ENCODE results near the gene ZFYVE16.

ZFYVE16 gene

DNA sequence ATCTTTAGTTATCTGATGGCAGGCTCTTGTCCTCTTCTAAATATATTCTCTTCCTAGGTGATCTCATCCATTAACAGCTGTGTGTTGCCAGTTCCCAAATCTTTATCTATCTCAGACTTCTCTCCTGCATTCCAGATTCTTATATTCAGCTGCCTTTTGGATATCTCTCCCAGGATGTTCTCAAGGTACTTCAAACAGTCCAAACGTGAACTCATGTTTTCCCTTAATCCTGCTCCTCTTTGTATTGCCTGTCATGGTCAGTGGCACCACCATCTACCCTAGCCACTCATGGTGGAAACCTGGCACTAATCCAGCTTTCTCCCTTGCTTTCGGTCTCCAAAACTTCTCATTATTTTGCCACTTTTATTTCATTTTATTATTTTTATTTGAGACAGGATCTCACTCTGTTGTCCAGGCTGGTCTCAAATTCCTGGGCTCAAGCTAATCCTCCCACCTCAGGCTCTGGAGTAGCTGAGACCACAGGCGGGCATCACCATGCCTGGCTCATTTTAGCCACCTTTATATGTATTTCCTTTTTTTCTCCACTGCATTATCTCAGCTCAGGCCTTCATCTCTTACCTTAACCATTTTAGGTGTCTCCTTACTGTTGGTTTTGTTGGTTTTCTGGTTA is 3.8 kb downstream of the ZFYVE16 start:
- no peak for ATAC-seq
- no peak for TF ChIP-seq ZNF8 (CRISPR knock-in tag; IDR thresholded peaks at IDR 0.05)
- TF ChIP-seq TOX (CRISPR knock-in tag; IDR thresholded peaks at IDR 0.05; ENCODE audit: borderline replicate concordance) = no peak
- TF ChIP-seq OSR1 (CRISPR knock-in tag; IDR thresholded peaks at IDR 0.05) = no peak
- no peak for TF ChIP-seq ESRRG (CRISPR knock-in tag; IDR thresholded peaks at IDR 0.05)
- no peak for TF ChIP-seq SNAI2 (CRISPR knock-in tag; IDR thresholded peaks at IDR 0.05)
- TF ChIP-seq ZC3H10 (CRISPR knock-in tag; IDR thresholded peaks at IDR 0.05) = no peak
- no peak for TF ChIP-seq BACH2 (CRISPR knock-in tag; IDR thresholded peaks at IDR 0.05; ENCODE audit: borderline replicate concordance)
- no peak for TF ChIP-seq ISL1 (CRISPR knock-in tag; IDR thresholded peaks at IDR 0.05)
- TF ChIP-seq ZFP3 (CRISPR knock-in tag; IDR thresholded peaks at IDR 0.05) = no peak
- TF ChIP-seq, protein P1, sequence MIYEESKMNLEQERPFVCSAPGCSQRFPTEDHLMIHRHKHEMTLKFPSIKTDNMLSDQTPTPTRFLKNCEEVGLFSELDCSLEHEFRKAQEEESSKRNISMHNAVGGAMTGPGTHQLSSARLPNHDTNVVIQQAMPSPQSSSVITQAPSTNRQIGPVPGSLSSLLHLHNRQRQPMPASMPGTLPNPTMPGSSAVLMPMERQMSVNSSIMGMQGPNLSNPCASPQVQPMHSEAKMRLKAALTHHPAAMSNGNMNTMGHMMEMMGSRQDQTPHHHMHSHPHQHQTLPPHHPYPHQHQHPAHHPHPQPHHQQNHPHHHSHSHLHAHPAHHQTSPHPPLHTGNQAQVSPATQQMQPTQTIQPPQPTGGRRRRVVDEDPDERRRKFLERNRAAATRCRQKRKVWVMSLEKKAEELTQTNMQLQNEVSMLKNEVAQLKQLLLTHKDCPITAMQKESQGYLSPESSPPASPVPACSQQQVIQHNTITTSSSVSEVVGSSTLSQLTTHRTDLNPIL (CRISPR knock-in tag; IDR thresholded peaks at IDR 0.05; ENCODE audit: low read depth) = no peak
- no peak for TF ChIP-seq ZFP30 (CRISPR knock-in tag; IDR thresholded peaks at IDR 0.05)
- no peak for TF ChIP-seq CSRNP3 (CRISPR knock-in tag; IDR thresholded peaks at IDR 0.05)
- TF ChIP-seq ZNF565 (CRISPR knock-in tag; conservative IDR thresholded peaks at IDR 0.05; ENCODE audit: low read depth) = no peak
- TF ChIP-seq TSHZ2 (CRISPR knock-in tag; IDR thresholded peaks at IDR 0.05) = no peak
- TF ChIP-seq GLIS3 (CRISPR knock-in tag; IDR thresholded peaks at IDR 0.05) = no peak
- no peak for TF ChIP-seq ARNTL (CRISPR knock-in tag; IDR thresholded peaks at IDR 0.05; ENCODE audit: borderline replicate concordance, low read depth)
- TF ChIP-seq, protein P2, sequence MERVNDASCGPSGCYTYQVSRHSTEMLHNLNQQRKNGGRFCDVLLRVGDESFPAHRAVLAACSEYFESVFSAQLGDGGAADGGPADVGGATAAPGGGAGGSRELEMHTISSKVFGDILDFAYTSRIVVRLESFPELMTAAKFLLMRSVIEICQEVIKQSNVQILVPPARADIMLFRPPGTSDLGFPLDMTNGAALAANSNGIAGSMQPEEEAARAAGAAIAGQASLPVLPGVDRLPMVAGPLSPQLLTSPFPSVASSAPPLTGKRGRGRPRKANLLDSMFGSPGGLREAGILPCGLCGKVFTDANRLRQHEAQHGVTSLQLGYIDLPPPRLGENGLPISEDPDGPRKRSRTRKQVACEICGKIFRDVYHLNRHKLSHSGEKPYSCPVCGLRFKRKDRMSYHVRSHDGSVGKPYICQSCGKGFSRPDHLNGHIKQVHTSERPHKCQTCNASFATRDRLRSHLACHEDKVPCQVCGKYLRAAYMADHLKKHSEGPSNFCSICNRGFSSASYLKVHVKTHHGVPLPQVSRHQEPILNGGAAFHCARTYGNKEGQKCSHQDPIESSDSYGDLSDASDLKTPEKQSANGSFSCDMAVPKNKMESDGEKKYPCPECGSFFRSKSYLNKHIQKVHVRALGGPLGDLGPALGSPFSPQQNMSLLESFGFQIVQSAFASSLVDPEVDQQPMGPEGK (CRISPR knock-in tag; IDR thresholded peaks at IDR 0.05; ENCODE audit: borderline replicate concordance) = no peak
- no peak for TF ChIP-seq RARB (CRISPR knock-in tag; IDR thresholded peaks at IDR 0.05)

GRCh38 chr5:80414113-80414512 is 6.2 kb downstream of the ZFYVE16 start:
- no peak for ATAC-seq
- no peak for TF ChIP-seq TOX (CRISPR knock-in tag; IDR thresholded peaks at IDR 0.05; ENCODE audit: borderline replicate concordance)
- TF ChIP-seq TCF4 (CRISPR knock-in tag; IDR thresholded peaks at IDR 0.05; ENCODE audit: borderline replicate concordance) = no peak
- TF ChIP-seq, protein P1 (CRISPR knock-in tag; IDR thresholded peaks at IDR 0.05; ENCODE audit: low read depth) = no peak
- no peak for TF ChIP-seq ZNF8 (CRISPR knock-in tag; IDR thresholded peaks at IDR 0.05)

- no peak for TF ChIP-seq CSDC2 (CRISPR knock-in tag; IDR thresholded peaks at IDR 0.05)
- TF ChIP-seq ISL1 (CRISPR knock-in tag; IDR thresholded peaks at IDR 0.05) = no peak
- TF ChIP-seq TOX (CRISPR knock-in tag; IDR thresholded peaks at IDR 0.05; ENCODE audit: borderline replicate concordance) = no peak
- TF ChIP-seq GLIS3 (CRISPR knock-in tag; IDR thresholded peaks at IDR 0.05) = no peak
- no peak for TF ChIP-seq ZFP3 (CRISPR knock-in tag; IDR thresholded peaks at IDR 0.05)
- TF ChIP-seq SNAI2 (CRISPR knock-in tag; IDR thresholded peaks at IDR 0.05) = no peak
- no peak for TF ChIP-seq ZNF565 (CRISPR knock-in tag; conservative IDR thresholded peaks at IDR 0.05; ENCODE audit: low read depth)
- TF ChIP-seq, protein P3, sequence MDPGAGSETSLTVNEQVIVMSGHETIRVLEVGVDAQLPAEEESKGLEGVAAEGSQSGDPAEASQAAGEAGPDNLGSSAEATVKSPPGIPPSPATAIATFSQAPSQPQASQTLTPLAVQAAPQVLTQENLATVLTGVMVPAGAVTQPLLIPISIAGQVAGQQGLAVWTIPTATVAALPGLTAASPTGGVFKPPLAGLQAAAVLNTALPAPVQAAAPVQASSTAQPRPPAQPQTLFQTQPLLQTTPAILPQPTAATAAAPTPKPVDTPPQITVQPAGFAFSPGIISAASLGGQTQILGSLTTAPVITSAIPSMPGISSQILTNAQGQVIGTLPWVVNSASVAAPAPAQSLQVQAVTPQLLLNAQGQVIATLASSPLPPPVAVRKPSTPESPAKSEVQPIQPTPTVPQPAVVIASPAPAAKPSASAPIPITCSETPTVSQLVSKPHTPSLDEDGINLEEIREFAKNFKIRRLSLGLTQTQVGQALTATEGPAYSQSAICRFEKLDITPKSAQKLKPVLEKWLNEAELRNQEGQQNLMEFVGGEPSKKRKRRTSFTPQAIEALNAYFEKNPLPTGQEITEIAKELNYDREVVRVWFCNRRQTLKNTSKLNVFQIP (CRISPR knock-in tag; IDR thresholded peaks at IDR 0.05; ENCODE audit: borderline replicate concordance, low read depth) = no peak
- TF ChIP-seq CSRNP3 (CRISPR knock-in tag; IDR thresholded peaks at IDR 0.05) = no peak
- TF ChIP-seq ARNTL (CRISPR knock-in tag; IDR thresholded peaks at IDR 0.05; ENCODE audit: borderline replicate concordance, low read depth) = no peak
- TF ChIP-seq BACH2 (CRISPR knock-in tag; IDR thresholded peaks at IDR 0.05; ENCODE audit: borderline replicate concordance) = no peak
- TF ChIP-seq, protein P1 (CRISPR knock-in tag; IDR thresholded peaks at IDR 0.05; ENCODE audit: low read depth) = no peak
- no peak for TF ChIP-seq ZNF8 (CRISPR knock-in tag; IDR thresholded peaks at IDR 0.05)
- TF ChIP-seq ZNF70 (CRISPR knock-in tag; IDR thresholded peaks at IDR 0.05) = no peak
- no peak for TF ChIP-seq PPARA (CRISPR knock-in tag; IDR thresholded peaks at IDR 0.05; ENCODE audit: borderline replicate concordance)
- no peak for TF ChIP-seq ZC3H10 (CRISPR knock-in tag; IDR thresholded peaks at IDR 0.05)
- TF ChIP-seq ESRRG (CRISPR knock-in tag; IDR thresholded peaks at IDR 0.05) = no peak
- no peak for ATAC-seq
These were observed 10.1 kb downstream of the ZFYVE16 start for GRCh38 chr5:80417973-80418372.
